Transverse colon (tissue), 4 donors: ENCODE data around the gene MPP2. TPM values are rescaled to one million over a fixed set of nuclear protein-coding genes. Genes with fewer than 3 reads are reported as not detected.

Source experiments
- DNase-seq: peaks from one replicate; pipeline ENCODE4 v3.0.0-alpha.2; 2019
- H3K27ac ChIP-seq, 4 donors: fragments of 200-600 bp; sonication (generic); 2 replicates each; pipeline ENCODE4 v1.5.1; 2016 to 2018; ENCODE audit warnings: inconsistent platforms in 4 of 4
- H3K27me3 ChIP-seq: fragments of 200-600 bp; sonication (generic); 2 replicates; pipeline ENCODE4 v1.5.1; 2017; ENCODE audit warnings: inconsistent platforms
- H3K36me3 ChIP-seq, 4 donors: fragments of 200-600 bp; sonication (generic); 2 replicates each; pipeline ENCODE4 v1.5.1; 2017 to 2019; ENCODE audit warnings: inconsistent platforms in 4 of 4
- H3K4me1 ChIP-seq, 4 donors: fragments of 200-600 bp; sonication (generic); 2 replicates each; pipeline ENCODE4 v1.5.1; 2017 to 2020; ENCODE audit warnings: inconsistent platforms in 4 of 4
- H3K4me3 ChIP-seq, 4 donors: fragments of 200-600 bp; sonication (generic); 1 replicate in 1 of 4; 2 replicates in 3 of 4; pipeline versions ENCODE4 v1.5.1 to v1.6.1; 2017 to 2019; ENCODE audit warnings: inconsistent platforms in 4 of 4
- H3K9me3 ChIP-seq, 2 donors: fragments of 200-600 bp; sonication (generic); 2 replicates each; pipeline ENCODE4 v1.5.1; 2017 to 2019; ENCODE audit warnings: inconsistent platforms in 2 of 2
- CTCF ChIP-seq, 5 experiments: fragments of 200-600 bp in 3 of 5; fragments of 450-650 bp in 2 of 5; sonication (generic) in 3 of 5; IDR thresholded peaks; 1 replicate in 2 of 5; 2 replicates in 3 of 5; pipeline ENCODE4 v1.5.1; 2016 to 2017; ENCODE audit warnings: antibody characterized with exemption in 5 of 5, inconsistent platforms in 3 of 5, mild to moderate bottlenecking in 2 of 5, moderate library complexity in 1 of 5
- EP300 ChIP-seq: sonication (generic); formaldehyde crosslinking; IDR thresholded peaks from one replicate; pipeline ENCODE4 v1.6.1; 2017; ENCODE audit warnings: antibody characterized with exemption, low read depth
- POLR2A ChIP-seq: fragments of 450-650 bp; IDR thresholded peaks from one replicate; pipeline ENCODE4 v1.6.1; 2016; ENCODE audit warnings: antibody characterized with exemption, mild to moderate bottlenecking, moderate library complexity
- POLR2AphosphoS5 ChIP-seq, 3 donors: sonication (generic); formaldehyde crosslinking; IDR thresholded peaks; one replicate each; pipeline ENCODE4 v1.6.1; 2016; ENCODE audit warnings: antibody characterized with exemption in 3 of 3
- WGBS, 2 donors: methylation state at CpG; one replicate each; pipeline ENCODE4 v1.1.5; 2018; ENCODE audit warnings: low coverage in 1 of 2; 5-methylcytosine and 5-hydroxymethylcytosine counted together
- in situ Hi-C, 4 donors: fragments of 200-750 bp; cut with MboI; loops; one replicate each; pipeline versions ENCODE4 v1.15.0 to v1.15.1; 2017; ENCODE audit warnings: low sequenced_read_pairs in 3 of 4, low pct_ligation_motif_present in 1 of 4, low pct_unique_long_range_greater_than_20kb in 1 of 4
- intact Hi-C: fragments of 100-400 bp; cut with DNase I; formaldehyde crosslinking; loops from one replicate; pipeline ENCODE4 v1.15.1; 2023; ENCODE audit warnings: low total_unique reads
- total RNA-seq, 4 donors: library from RNA; depleted of rRNA; stranded (reverse); fragments of >200 nt; gene quantifications; one replicate each; pipeline ENCODE4 v1.1.0, GENCODE V29; 2016

Gene MPP2
- total RNA-seq, 4 donors from 2014 or later, result 3.4 to 4.9 (median 4.2) TPM

GRCh38 chr17:43900858-43901754 lies 6.2 kb downstream of the MPP2 start:
- intact Hi-C loops, result no loop called here
- no peak for DNase-seq
- Histone ChIP-seq H3K27ac (no peak overlapping the region), H3K36me3 (no peaks in the 10 kb centered on the region), H3K4me3 (peak overlapping the region in 3 of 4 donors; percentile 22 to 42 (median 24)), H3K4me1 (peaks cover 12 to 24% (median 20%) of the 10 kb centered on the region in 4 donors), H3K27me3 (peaks cover 35% of the 10 kb centered on the region), H3K9me3 (no peaks in the 10 kb centered on the region)
- WGBS, 2 donors, result 28% methylated on average over 13 of the region's 13 CpGs; no CpG with 5 or more reads in 1 of the 2 donors
- in situ Hi-C loops, result no loop called here
- TF ChIP-seq EP300, result no peak
- TF ChIP-seq POLR2A, result no peak
- no peak for TF ChIP-seq CTCF (IDR thresholded peaks at IDR 0.05)
- TF ChIP-seq POLR2AphosphoS5 (IDR thresholded peaks at IDR 0.05), result no peak

- intact Hi-C loops, result no loop called here
- DNase-seq, result peak; percentile 87
- in situ Hi-C loops, result no loop called here
- no peak for TF ChIP-seq POLR2A
- TF ChIP-seq POLR2AphosphoS5 (IDR thresholded peaks at IDR 0.05), result no peak
- no peak for TF ChIP-seq EP300
- TF ChIP-seq CTCF (IDR thresholded peaks at IDR 0.05), result no peak
- 7 to 8% methylated on average over 3 to 12 of the region's 31 CpGs for WGBS, 2 donors
- no peaks in the 10 kb centered on the region for H3K9me3 ChIP-seq
- H3K36me3 ChIP-seq, result no peaks in the 10 kb centered on the region
- H3K27ac ChIP-seq, result no peak overlapping the region
- H3K4me3 ChIP-seq, result peak overlapping the region in 3 of 4 donors; percentile 22 to 42 (median 24)
- H3K4me1 ChIP-seq, result peaks cover 4 to 16% (median 12%) of the 10 kb centered on the region in 4 donors
- H3K27me3 ChIP-seq, result peaks cover 30% of the 10 kb centered on the region
Measured at GRCh38 chr17:43900183-43900857, 7.0 kb downstream of the MPP2 start.

GRCh38 chr17:43898446-43898845 lies 8.9 kb downstream of the MPP2 start:
- H3K27ac ChIP-seq, result no peak overlapping the region
- in situ Hi-C loops (loop anchor here in 1 of 4 donors (25.0 kb wide), 1 partner anchor 89 kb away; no protein-coding TSS in a partner anchor), intact Hi-C loops (no loop called here)

More at GRCh38 chr17:43898446-43898845, 8.9 kb downstream of the MPP2 start:
- H3K36me3 ChIP-seq, result no peaks in the 10 kb centered on the region
- no peaks in the 10 kb centered on the region for H3K9me3 ChIP-seq
- no peak for DNase-seq
- H3K27me3 ChIP-seq, result peaks cover 14% of the 10 kb centered on the region
- no peak for TF ChIP-seq POLR2AphosphoS5 (IDR thresholded peaks at IDR 0.05)
- no peak for TF ChIP-seq POLR2A
- no peak for TF ChIP-seq EP300
- TF ChIP-seq CTCF (IDR thresholded peaks at IDR 0.05), result no peak
- H3K4me1 ChIP-seq, result peaks cover 4 to 14% (median 11%) of the 10 kb centered on the region in 4 donors
- H3K4me3 ChIP-seq, result no peak overlapping the region
- 40% methylated on average over 1 of the region's 1 CpG; no CpG with 5 or more reads in 1 of the 2 donors for WGBS, 2 donors
